Ishikawa (cell line): ENCODE results near the gene DPEP1.
A peak's percentile ranks its signal among the peaks of the same experiment; 100 is the strongest.

ENCODE experiments used
- CREB1 ChIP-seq: IDR thresholded peaks from 2 replicates; pipeline ENCODE4 v1.6.1; 2012; ENCODE audit warnings: low read depth
- EP300 ChIP-seq: IDR thresholded peaks from 2 replicates; pipeline ENCODE4 v1.6.1; 2012; ENCODE audit warnings: borderline replicate concordance
- MAX ChIP-seq: IDR thresholded peaks from 2 replicates; pipeline ENCODE4 v1.6.1; 2012
- RAD21 ChIP-seq: IDR thresholded peaks from 2 replicates; pipeline ENCODE4 v1.6.1; 2012; ENCODE audit warnings: low read depth
- YY1 ChIP-seq: IDR thresholded peaks from 2 replicates; pipeline ENCODE4 v1.6.1; 2012; ENCODE audit warnings: low read depth
- ZBTB7A ChIP-seq: IDR thresholded peaks from 2 replicates; pipeline ENCODE4 v1.6.1; 2012; ENCODE audit warnings: low read depth
- TF ChIP-seq, protein P1 (sequence below): IDR thresholded peaks from 2 replicates; pipeline ENCODE4 v1.6.1; 2012; ENCODE audit warnings: low read depth, mild to moderate bottlenecking

- TF ChIP-seq YY1 (no peak), ZBTB7A (peak; percentile 14; the same call in 1 of the 2 replicates), EP300 (no peak), CREB1 (no peak), RAD21 (no peak), MAX (no peak)
- TF ChIP-seq, protein P1, sequence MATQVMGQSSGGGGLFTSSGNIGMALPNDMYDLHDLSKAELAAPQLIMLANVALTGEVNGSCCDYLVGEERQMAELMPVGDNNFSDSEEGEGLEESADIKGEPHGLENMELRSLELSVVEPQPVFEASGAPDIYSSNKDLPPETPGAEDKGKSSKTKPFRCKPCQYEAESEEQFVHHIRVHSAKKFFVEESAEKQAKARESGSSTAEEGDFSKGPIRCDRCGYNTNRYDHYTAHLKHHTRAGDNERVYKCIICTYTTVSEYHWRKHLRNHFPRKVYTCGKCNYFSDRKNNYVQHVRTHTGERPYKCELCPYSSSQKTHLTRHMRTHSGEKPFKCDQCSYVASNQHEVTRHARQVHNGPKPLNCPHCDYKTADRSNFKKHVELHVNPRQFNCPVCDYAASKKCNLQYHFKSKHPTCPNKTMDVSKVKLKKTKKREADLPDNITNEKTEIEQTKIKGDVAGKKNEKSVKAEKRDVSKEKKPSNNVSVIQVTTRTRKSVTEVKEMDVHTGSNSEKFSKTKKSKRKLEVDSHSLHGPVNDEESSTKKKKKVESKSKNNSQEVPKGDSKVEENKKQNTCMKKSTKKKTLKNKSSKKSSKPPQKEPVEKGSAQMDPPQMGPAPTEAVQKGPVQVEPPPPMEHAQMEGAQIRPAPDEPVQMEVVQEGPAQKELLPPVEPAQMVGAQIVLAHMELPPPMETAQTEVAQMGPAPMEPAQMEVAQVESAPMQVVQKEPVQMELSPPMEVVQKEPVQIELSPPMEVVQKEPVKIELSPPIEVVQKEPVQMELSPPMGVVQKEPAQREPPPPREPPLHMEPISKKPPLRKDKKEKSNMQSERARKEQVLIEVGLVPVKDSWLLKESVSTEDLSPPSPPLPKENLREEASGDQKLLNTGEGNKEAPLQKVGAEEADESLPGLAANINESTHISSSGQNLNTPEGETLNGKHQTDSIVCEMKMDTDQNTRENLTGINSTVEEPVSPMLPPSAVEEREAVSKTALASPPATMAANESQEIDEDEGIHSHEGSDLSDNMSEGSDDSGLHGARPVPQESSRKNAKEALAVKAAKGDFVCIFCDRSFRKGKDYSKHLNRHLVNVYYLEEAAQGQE: no peak
Measured at GRCh38 chr16:89576153-89577054, 37.0 kb upstream of the DPEP1 start.
